CD14-positive monocyte (primary cell): Measurements from ENCODE around the gene HES3. TPM values are rescaled to one million over a fixed set of nuclear protein-coding genes. Genes with fewer than 3 reads are reported as not detected.

Experiments
- DNase-seq, 3 donors: peaks; one replicate each; pipeline ENCODE4 v3.0.0-alpha.2; 2011 to 2022
- H2AFZ ChIP-seq: 2 replicates; pipeline ENCODE4 v1.6.0; 2012; ENCODE audit warnings: mild to moderate bottlenecking, low read depth, low read length, inconsistent platforms; ENCODE audit not compliant: insufficient read depth, poor library complexity, severe bottlenecking
- H3K27ac ChIP-seq, 2 donors: 1 replicate in 1 of 2; 2 replicates in 1 of 2; pipeline ENCODE4 v1.5.1; 2012 to 2013; ENCODE audit warnings: low read length in 2 of 2, control low read depth in 1 of 2, inconsistent platforms in 1 of 2, low read depth in 1 of 2, mild to moderate bottlenecking in 1 of 2
- H3K27me3 ChIP-seq, 2 donors: one replicate each; pipeline versions ENCODE4 v1.6.0 to v1.6.1; 2011 to 2013; ENCODE audit warnings: low read length in 2 of 2; ENCODE audit not compliant: control insufficient read depth in 2 of 2, insufficient read depth in 2 of 2
- H3K36me3 ChIP-seq, 2 donors: replicated peaks in 1 of 2; 1 replicate in 1 of 2; 2 replicates in 1 of 2; pipeline versions ENCODE4 v1.5.1 to v1.6.1; 2012 to 2013; ENCODE audit warnings: low read length in 2 of 2, control low read depth in 1 of 2, inconsistent platforms in 1 of 2, mild to moderate bottlenecking in 1 of 2; ENCODE audit not compliant: insufficient read depth in 2 of 2, control insufficient read depth in 1 of 2
- H3K4me1 ChIP-seq, 2 donors: 1 replicate in 1 of 2; 2 replicates in 1 of 2; pipeline versions ENCODE4 v1.5.1 to v1.6.1; 2012 to 2013; ENCODE audit warnings: low read length in 2 of 2, control low read depth in 1 of 2, inconsistent platforms in 1 of 2, mild to moderate bottlenecking in 1 of 2, moderate library complexity in 1 of 2; ENCODE audit not compliant: insufficient read depth in 2 of 2, control insufficient read depth in 1 of 2
- H3K4me2 ChIP-seq: replicated peaks from 2 replicates; pipeline ENCODE3; 2012; ENCODE audit warnings: low read length, moderate library complexity, mild to moderate bottlenecking; ENCODE audit not compliant: poor library complexity, severe bottlenecking; ENCODE audit errors: extremely low read depth
- H3K4me3 ChIP-seq, 3 experiments: fragments of 200-600 bp in 1 of 3; sonication (generic) in 1 of 3; replicated peaks in 1 of 3; 1 replicate in 2 of 3; 2 replicates in 1 of 3; pipeline ENCODE4 v1.5.1; 2011 to 2013; ENCODE audit warnings: low read length in 3 of 3, mild to moderate bottlenecking in 3 of 3, control low read depth in 2 of 3, low read depth in 2 of 3, inconsistent platforms in 1 of 3, moderate library complexity in 1 of 3
- H3K79me2 ChIP-seq: 2 replicates; pipeline ENCODE4 v1.6.0; 2012; ENCODE audit warnings: mild to moderate bottlenecking, control low read depth, inconsistent platforms, low read length, moderate library complexity; ENCODE audit not compliant: insufficient read depth
- H3K9ac ChIP-seq: 2 replicates; pipeline ENCODE4 v1.6.0; 2017; ENCODE audit warnings: low read length, mild to moderate bottlenecking; ENCODE audit not compliant: insufficient read depth, poor library complexity, severe bottlenecking
- H3K9me3 ChIP-seq, 2 donors: replicated peaks in 1 of 2; 1 replicate in 1 of 2; 2 replicates in 1 of 2; pipeline versions ENCODE4 v1.5.1 to v1.6.1; 2012 to 2013; ENCODE audit warnings: low read length in 2 of 2, control low read depth in 1 of 2; ENCODE audit not compliant: control insufficient read depth in 1 of 2, insufficient read depth in 1 of 2
- H4K20me1 ChIP-seq: 2 replicates; pipeline ENCODE4 v1.6.0; 2012; ENCODE audit warnings: mild to moderate bottlenecking, low read length, control low read depth, moderate library complexity; ENCODE audit not compliant: insufficient read depth
- H3K27ac Mint-ChIP-seq, 7 donors: one replicate each; pipeline ENCODE4 v1.8.0; 2020; ENCODE audit warnings: mild to moderate bottlenecking in 7 of 7, mixed read lengths in 7 of 7, moderate library complexity in 6 of 7, inconsistent platforms in 2 of 7
- H3K27me3 Mint-ChIP-seq, 3 donors: one replicate each; pipeline ENCODE4 v1.8.0; 2021 to 2022; ENCODE audit warnings: low read depth in 3 of 3, mild to moderate bottlenecking in 3 of 3, mixed read lengths in 3 of 3, moderate library complexity in 3 of 3, inconsistent platforms in 1 of 3
- H3K36me3 Mint-ChIP-seq, 2 donors: one replicate each; pipeline ENCODE4 v1.8.0; 2020; ENCODE audit warnings: mixed read lengths in 2 of 2, inconsistent platforms in 1 of 2, mild to moderate bottlenecking in 1 of 2
- H3K4me1 Mint-ChIP-seq: one replicate; pipeline ENCODE4 v1.8.0; 2020; ENCODE audit warnings: mild to moderate bottlenecking, mixed read lengths
- H3K4me3 Mint-ChIP-seq, 2 donors: one replicate each; pipeline ENCODE4 v1.8.0; 2020; ENCODE audit warnings: mild to moderate bottlenecking in 2 of 2, mixed read lengths in 2 of 2, moderate library complexity in 1 of 2
- H3K9me3 Mint-ChIP-seq, 7 donors: one replicate each; pipeline ENCODE4 v1.8.0; 2020 to 2022; ENCODE audit warnings: mixed read lengths in 7 of 7, mild to moderate bottlenecking in 6 of 7, moderate library complexity in 6 of 7, inconsistent platforms in 2 of 7
- WGBS: methylation state at CpG from one replicate; pipeline ENCODE4 v1.1.5; 2013; ENCODE audit warnings: missing lambda C conversion rate; ENCODE audit not compliant: insufficient coverage; 5-methylcytosine and 5-hydroxymethylcytosine counted together
- intact Hi-C, 2 donors: fragments of 100-400 bp; cut with micrococcal nuclease; formaldehyde crosslinking; loops; one replicate each; pipeline versions ENCODE4 v1.15.0 to v1.15.1; 2023
- polyA plus RNA-seq, 3 donors: library from polyadenylated mRNA; depleted of rRNA in 1 of 3; unstranded in 2 of 3; stranded (reverse) in 1 of 3; fragments of 300-500 nt in 2 of 3; fragments of >200 nt in 1 of 3; fragmentation: Illumina TruSeq in 2 of 3; gene quantifications; 1 replicate in 2 of 3; 2 replicates in 1 of 3; pipeline ENCODE4 v1.2.3, GENCODE V29; 2012 to 2021
- TF ChIP-seq, protein P1 (sequence below): fragments of 200-600 bp; IDR thresholded peaks from one replicate; pipeline ENCODE4 v1.8.0; 2022; ENCODE audit warnings: antibody characterized with exemption, mild to moderate bottlenecking

HES3 gene
- polyA plus RNA-seq, 3 donors: not detected

DNA sequence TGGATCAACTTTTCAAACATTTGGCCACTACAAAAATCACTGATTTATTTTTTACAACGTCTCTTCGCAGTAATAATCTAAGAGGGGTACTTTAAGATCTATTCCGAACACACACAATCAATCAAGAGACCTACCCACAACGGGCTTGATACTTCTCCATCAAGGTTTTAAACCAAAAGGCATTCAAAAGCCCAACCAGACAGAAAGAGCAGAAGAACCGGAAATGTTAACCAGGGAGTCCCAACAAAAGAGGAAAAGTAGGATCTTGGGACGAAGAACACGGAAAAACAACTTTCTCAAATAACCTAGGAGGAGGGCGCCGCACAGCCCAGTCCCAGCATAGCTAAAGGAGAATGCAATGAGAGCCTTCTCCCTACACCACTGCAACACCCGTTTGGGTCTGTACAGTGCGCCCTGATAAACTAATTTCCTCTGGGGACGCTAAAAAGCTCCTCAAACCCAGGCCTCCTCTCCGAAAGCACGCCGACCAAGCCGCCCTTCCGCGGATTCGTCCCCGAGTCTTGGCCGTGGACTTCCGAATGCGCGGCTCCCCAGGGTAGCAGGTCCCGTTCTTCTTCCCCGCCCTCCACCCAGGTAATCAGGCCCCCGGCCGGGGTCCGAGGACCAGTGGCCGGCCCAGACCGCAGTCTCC is 45.2 kb upstream of the HES3 start:
- Histone ChIP-seq H3K9me3 (no peaks in the 10 kb centered on the region), H3K36me3 (peaks cover 26 to 41% of the 10 kb centered on the region in 2 donors), H4K20me1 (peaks cover 50% of the 10 kb centered on the region), H2AFZ (peak overlapping the region; percentile 97), H3K4me2 (peak overlapping the region; percentile 99), H3K4me1 (peaks cover 20 to 30% of the 10 kb centered on the region in 2 donors), H3K27ac (peak overlapping the region; percentile 53 to 80), H3K27me3 (no peaks in the 10 kb centered on the region), H3K9ac (peak overlapping the region; percentile 92), H3K79me2 (peaks cover 45% of the 10 kb centered on the region), H3K4me3 (peak overlapping the region; percentile 76 to 97 (median 95))
- Mint-ChIP-seq H3K27me3 (peaks cover 6 to 13% (median 8%) of the 10 kb centered on the region in 3 donors), H3K4me1 (peaks cover 27% of the 10 kb centered on the region), H3K27ac (peak overlapping the region; percentile 19 to 81 (median 65)), H3K36me3 (peaks cover 29 to 40% of the 10 kb centered on the region in 2 donors), H3K4me3 (peak overlapping the region; percentile 83 to 88), H3K9me3 (peaks cover 0 to 9% (median 4%) of the 10 kb centered on the region in 7 donors)
- WGBS: 0% methylated on average over 23 of the region's 31 CpGs
- TF ChIP-seq, protein P1, sequence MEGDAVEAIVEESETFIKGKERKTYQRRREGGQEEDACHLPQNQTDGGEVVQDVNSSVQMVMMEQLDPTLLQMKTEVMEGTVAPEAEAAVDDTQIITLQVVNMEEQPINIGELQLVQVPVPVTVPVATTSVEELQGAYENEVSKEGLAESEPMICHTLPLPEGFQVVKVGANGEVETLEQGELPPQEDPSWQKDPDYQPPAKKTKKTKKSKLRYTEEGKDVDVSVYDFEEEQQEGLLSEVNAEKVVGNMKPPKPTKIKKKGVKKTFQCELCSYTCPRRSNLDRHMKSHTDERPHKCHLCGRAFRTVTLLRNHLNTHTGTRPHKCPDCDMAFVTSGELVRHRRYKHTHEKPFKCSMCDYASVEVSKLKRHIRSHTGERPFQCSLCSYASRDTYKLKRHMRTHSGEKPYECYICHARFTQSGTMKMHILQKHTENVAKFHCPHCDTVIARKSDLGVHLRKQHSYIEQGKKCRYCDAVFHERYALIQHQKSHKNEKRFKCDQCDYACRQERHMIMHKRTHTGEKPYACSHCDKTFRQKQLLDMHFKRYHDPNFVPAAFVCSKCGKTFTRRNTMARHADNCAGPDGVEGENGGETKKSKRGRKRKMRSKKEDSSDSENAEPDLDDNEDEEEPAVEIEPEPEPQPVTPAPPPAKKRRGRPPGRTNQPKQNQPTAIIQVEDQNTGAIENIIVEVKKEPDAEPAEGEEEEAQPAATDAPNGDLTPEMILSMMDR: no peak
- DNase-seq: no peak
- intact Hi-C loops: loop anchor here in 1 of 2 donors (2.0 to 5.0 kb wide), 2 partner anchors 36 to 206 kb away; partner anchors contain the start of genes ICMT and NPHP4

GRCh38 chr1:6199298-6200187 is 44.4 kb upstream of the HES3 start, which contains the start of gene RPL22:
Gene RPL22, minus strand, starts transcription at chr1:6199595. Its CDS starts 22 bp downstream, at chr1:6199573.
- 2% methylated on average over 41 of the region's 53 CpGs for WGBS
- H2AFZ ChIP-seq: peak within 1 kb of the TSS; percentile 97
- H3K9ac ChIP-seq: peak within 1 kb of the TSS; percentile 92
- peak within 1 kb of the TSS; percentile 76 to 97 (median 95) for H3K4me3 ChIP-seq
- intact Hi-C loops: loop anchor here (2.0 to 10.0 kb wide), 3 partner anchors 35 to 207 kb away; partner anchors contain the start of genes ICMT (in 2 of the 2) and NPHP4 (in 1 of the 2)
- Mint-ChIP-seq H3K27ac (peak within 1 kb of the TSS; percentile 19 to 91 (median 77)), H3K4me1 (peaks cover 29% of the 10 kb centered on the region), H3K9me3 (peaks cover 0 to 12% (median 4%) of the 10 kb centered on the region in 7 donors), H3K27me3 (peaks cover 10 to 20% (median 16%) of the 10 kb centered on the region in 3 donors), H3K4me3 (peak within 1 kb of the TSS; percentile 83 to 88), H3K36me3 (peaks cover 21 to 32% of the 10 kb centered on the region in 2 donors)
- DNase-seq: peak; percentile 92 to 97 (median 97)
- peaks cover 42% of the 10 kb centered on the region for H4K20me1 ChIP-seq
- H3K27me3 ChIP-seq: no peaks in the 10 kb centered on the region
- TF ChIP-seq, protein P1: no peak
- no peaks in the 10 kb centered on the region for H3K9me3 ChIP-seq
- peaks cover 40% of the 10 kb centered on the region for H3K79me2 ChIP-seq
- peak within 1 kb of the TSS; percentile 99 for H3K4me2 ChIP-seq
- peaks cover 19 to 34% of the 10 kb centered on the region in 2 donors for H3K36me3 ChIP-seq
- peaks cover 20 to 30% of the 10 kb centered on the region in 2 donors for H3K4me1 ChIP-seq
- H3K27ac ChIP-seq: peak within 1 kb of the TSS; percentile 53 to 80
